Smooth muscle cell (in vitro differentiated cells): ENCODE results near the gene STS. TPM values are rescaled to one million over a fixed set of nuclear protein-coding genes. Genes with fewer than 3 reads are reported as not detected.

Experiments used
- DNase-seq: peaks from one replicate; lab custom pipeline; 2025; ENCODE audit not compliant: unreplicated experiment; lab: John Stamatoyannopoulos, UW
- H2AFZ ChIP-seq: fragments of 200-600 bp; sonication (generic); 2 replicates; pipeline ENCODE4 v1.6.0; 2016; ENCODE audit warnings: antibody characterized with exemption, low read depth, mild to moderate bottlenecking
- H3F3A ChIP-seq: fragments of 200-600 bp; sonication (generic); 2 replicates; pipeline ENCODE4 v1.6.0; 2017; ENCODE audit warnings: antibody characterized with exemption, low read depth
- H3K27ac ChIP-seq: fragments of 200-600 bp; sonication (generic); 2 replicates; pipeline ENCODE4 v1.5.1; 2016; ENCODE audit warnings: low read depth, mild to moderate bottlenecking
- H3K27me3 ChIP-seq: fragments of 200-600 bp; sonication (generic); 2 replicates; pipeline ENCODE4 v1.6.1; 2016; ENCODE audit warnings: low read depth, mild to moderate bottlenecking
- H3K36me3 ChIP-seq: fragments of 200-600 bp; sonication (generic); 2 replicates; pipeline ENCODE4 v1.5.1; 2016; ENCODE audit warnings: low read depth
- H3K4me1 ChIP-seq: fragments of 200-600 bp; sonication (generic); 2 replicates; pipeline ENCODE4 v1.5.1; 2016; ENCODE audit warnings: low read depth
- H3K4me2 ChIP-seq: fragments of 200-600 bp; sonication (generic); 2 replicates; pipeline ENCODE4 v1.6.0; 2016; ENCODE audit warnings: mild to moderate bottlenecking
- H3K4me3 ChIP-seq: fragments of 200-600 bp; sonication (generic); 2 replicates; pipeline ENCODE4 v1.5.1; 2016; ENCODE audit warnings: mild to moderate bottlenecking
- H3K79me2 ChIP-seq: fragments of 200-600 bp; sonication (generic); 2 replicates; pipeline ENCODE4 v1.6.0; 2016; ENCODE audit warnings: low read depth, mild to moderate bottlenecking
- H3K9ac ChIP-seq: fragments of 200-600 bp; sonication (generic); 2 replicates; pipeline ENCODE4 v1.6.0; 2016; ENCODE audit warnings: low read depth
- H3K9me3 ChIP-seq: fragments of 200-600 bp; sonication (generic); replicated peaks from 2 replicates; pipeline ENCODE4 v1.5.1; 2016; ENCODE audit warnings: low read depth
- H4K20me1 ChIP-seq: fragments of 200-600 bp; sonication (generic); 2 replicates; pipeline ENCODE4 v1.6.0; 2016; ENCODE audit warnings: low read depth
- CTCF ChIP-seq: fragments of 200-600 bp; sonication (generic); IDR thresholded peaks from 2 replicates; pipeline ENCODE4 v1.5.1; 2017; ENCODE audit warnings: borderline replicate concordance, mild to moderate bottlenecking, antibody characterized with exemption; ENCODE audit not compliant: insufficient read depth, poor library complexity, severe bottlenecking
- WGBS: methylation state at CpG from one replicate; pipeline ENCODE4 v1.1.7; 2016; ENCODE audit warnings: low lambda C conversion rate; 5-methylcytosine and 5-hydroxymethylcytosine counted together
- polyA plus RNA-seq: library from polyadenylated mRNA; unstranded; fragments of >200 nt; fragmentation: Nextera tagmentation; extraction: Ambion mirVana; gene quantifications from 2 replicates; pipeline ENCODE4 v1.2.1, GENCODE V29; 2016
- total RNA-seq: library from RNA; depleted of rRNA; stranded (reverse); fragments of >200 nt; gene quantifications from 2 replicates; pipeline ENCODE4 v1.2.3, GENCODE V29; 2014

The STS gene
- total and polyA plus RNA-seq, 2 experiments from 2014 or later: 2.2 to 3.8 TPM

GRCh38 chrX:7112071-7112470 is 35.4 kb upstream of the STS start:
- Histone ChIP-seq H3K36me3 (no peaks in the 10 kb centered on the region), H3K4me3 (no peak overlapping the region), H4K20me1 (peaks cover 5% of the 10 kb centered on the region), H3K4me2 (no peak overlapping the region), H3K27ac (no peak overlapping the region), H3K27me3 (no peaks in the 10 kb centered on the region), H3F3A (no peaks in the 10 kb centered on the region), H2AFZ (no peak overlapping the region), H3K9ac (no peak overlapping the region), H3K4me1 (no peaks in the 10 kb centered on the region), H3K9me3 (no peaks in the 10 kb centered on the region), H3K79me2 (no peaks in the 10 kb centered on the region)
- DNase-seq: no peak
- 86% methylated on average over 7 of the region's 7 CpGs for WGBS
- TF ChIP-seq CTCF: no peak

- Histone ChIP-seq H3F3A (no peaks in the 10 kb centered on the region), H3K4me1 (no peaks in the 10 kb centered on the region), H3K27ac (no peak overlapping the region), H4K20me1 (peaks cover 4% of the 10 kb centered on the region), H3K27me3 (no peaks in the 10 kb centered on the region), H2AFZ (no peak overlapping the region), H3K9me3 (no peaks in the 10 kb centered on the region), H3K4me2 (no peak overlapping the region), H3K79me2 (no peaks in the 10 kb centered on the region), H3K9ac (no peak overlapping the region), H3K36me3 (no peaks in the 10 kb centered on the region), H3K4me3 (no peak overlapping the region)
- WGBS: 74% methylated on average over 6 of the region's 6 CpGs
- no peak for TF ChIP-seq CTCF
- DNase-seq: no peak
These were observed 32.0 kb upstream of the STS start for GRCh38 chrX:7115557-7115956.

- H3K4me2 ChIP-seq: no peak overlapping the region
- 64% methylated on average over 3 of the region's 3 CpGs for WGBS
- no peak overlapping the region for H2AFZ ChIP-seq
- no peak overlapping the region for H3K27ac ChIP-seq
- no peaks in the 10 kb centered on the region for H3K27me3 ChIP-seq
- no peaks in the 10 kb centered on the region for H3K9me3 ChIP-seq
- H3K4me1 ChIP-seq: no peaks in the 10 kb centered on the region
- no peak for TF ChIP-seq CTCF
- H3F3A ChIP-seq: no peaks in the 10 kb centered on the region
- H3K9ac ChIP-seq: no peak overlapping the region
- no peaks in the 10 kb centered on the region for H3K79me2 ChIP-seq
- no peak overlapping the region for H3K4me3 ChIP-seq
- peaks cover 4% of the 10 kb centered on the region for H4K20me1 ChIP-seq
- no peak for DNase-seq
- H3K36me3 ChIP-seq: no peaks in the 10 kb centered on the region
These were observed 31.4 kb upstream of the STS start for GRCh38 chrX:7116081-7116480.

GRCh38 chrX:7117587-7117986 is 29.9 kb upstream of the STS start:
- 87% methylated on average over 3 of the region's 3 CpGs for WGBS
- H3K4me1 ChIP-seq: no peaks in the 10 kb centered on the region
- no peak for DNase-seq
- no peaks in the 10 kb centered on the region for H3K79me2 ChIP-seq
- no peak overlapping the region for H3K4me2 ChIP-seq
- no peaks in the 10 kb centered on the region for H3K36me3 ChIP-seq
- no peak for TF ChIP-seq CTCF
- peaks cover 4% of the 10 kb centered on the region for H4K20me1 ChIP-seq
- H3K27me3 ChIP-seq: no peaks in the 10 kb centered on the region
- no peaks in the 10 kb centered on the region for H3K9me3 ChIP-seq
- H3K27ac ChIP-seq: no peak overlapping the region
- no peak overlapping the region for H3K4me3 ChIP-seq
- H2AFZ ChIP-seq: no peak overlapping the region
- H3F3A ChIP-seq: no peaks in the 10 kb centered on the region
- H3K9ac ChIP-seq: no peak overlapping the region
